Measurements from ENCODE around the gene GRK4. TPM values are rescaled to one million over a fixed set of nuclear protein-coding genes. Genes with fewer than 3 reads are reported as not detected.

Gene GRK4
- total and polyA plus RNA-seq, 2 donors (not counting 1 experiment from before 2014, with no cell fraction given): 0.73 to 2.3 TPM

GRCh38 chr4:3042226-3042625, 78.9 kb downstream of the GRK4 start:
- Histone ChIP-seq H3K27ac (ENCODE audit: low read length in 2 of 2) (peak overlapping the region; percentile 89 to 97), H3K36me3 (replicated peaks in 1 of 2; ENCODE audit: control extremely low read depth in 1 of 2, control insufficient read depth in 1 of 2, extremely low read depth in 1 of 2, insufficient read depth in 2 of 2, low read length in 1 of 2) (no peaks in the 10 kb centered on the region), H3K79me2 (ENCODE audit: control insufficient read depth, insufficient read depth, low read length) (peaks cover 13% of the 10 kb centered on the region), H4K20me1 (ENCODE audit: control insufficient read depth, insufficient read depth, low read length, poor library complexity, severe bottlenecking) (no peaks in the 10 kb centered on the region), H3K27me3 (replicated peaks in 1 of 4; ENCODE audit: control extremely low read depth in 1 of 4, control insufficient read depth in 3 of 4, insufficient read depth in 4 of 4, low read length in 3 of 4) (no peaks in the 10 kb centered on the region), H3K4me2 (replicated peaks; ENCODE audit: low read depth, low read length, poor library complexity, severe bottlenecking) (peak overlapping the region; percentile 96), H3K4me3 (ENCODE audit: control extremely low read depth in 1 of 5, extremely low read depth in 1 of 5, insufficient read depth in 1 of 5, low read depth in 2 of 5, low read length in 4 of 5) (peak overlapping the region; percentile 36 to 81 (median 77)), H3K4me1 (ENCODE audit: control insufficient read depth in 2 of 2, insufficient read depth in 2 of 2, low read length in 2 of 2) (peaks cover 58 to 97% of the 10 kb centered on the region in 2 donors), H3K9ac (ENCODE audit: low read length) (peak overlapping the region; percentile 81), H2AFZ (ENCODE audit: insufficient read depth, low read depth, low read length, poor library complexity, severe bottlenecking) (peak overlapping the region; percentile 74), H3K9me3 (ENCODE audit: control extremely low read depth in 1 of 3, control insufficient read depth in 2 of 3, insufficient read depth in 1 of 3, low read length in 2 of 3) (peaks cover 0 to 12% (median 5%) of the 10 kb centered on the region in 3 donors)
- ChIA-PET CTCF (interaction anchor here (1.3 to 1.8 kb wide), 3 partner anchors 64 to 107 kb away, joined by 4 to 9 read pairs (median 4); no protein-coding TSS in a partner anchor), POLR2A (interaction anchor here (0.5 to 0.6 kb wide), 2 partner anchors 32 to 201 kb away, joined by 3 to 4 read pairs; partner anchors contain the start of gene HTT)
- ATAC-seq (ENCODE audit: low read depth): no peak
- no peaks in the 10 kb centered on the region for H3K27me3 Mint-ChIP-seq
- peaks cover 73% of the 10 kb centered on the region for H3K4me1 Mint-ChIP-seq
- no peak for TF ChIP-seq EZH2 (IDR thresholded peaks at IDR 0.05; ENCODE audit: borderline replicate concordance, insufficient read depth, low read depth, low read length, poor library complexity, severe bottlenecking)
- TF ChIP-seq, protein P1, sequence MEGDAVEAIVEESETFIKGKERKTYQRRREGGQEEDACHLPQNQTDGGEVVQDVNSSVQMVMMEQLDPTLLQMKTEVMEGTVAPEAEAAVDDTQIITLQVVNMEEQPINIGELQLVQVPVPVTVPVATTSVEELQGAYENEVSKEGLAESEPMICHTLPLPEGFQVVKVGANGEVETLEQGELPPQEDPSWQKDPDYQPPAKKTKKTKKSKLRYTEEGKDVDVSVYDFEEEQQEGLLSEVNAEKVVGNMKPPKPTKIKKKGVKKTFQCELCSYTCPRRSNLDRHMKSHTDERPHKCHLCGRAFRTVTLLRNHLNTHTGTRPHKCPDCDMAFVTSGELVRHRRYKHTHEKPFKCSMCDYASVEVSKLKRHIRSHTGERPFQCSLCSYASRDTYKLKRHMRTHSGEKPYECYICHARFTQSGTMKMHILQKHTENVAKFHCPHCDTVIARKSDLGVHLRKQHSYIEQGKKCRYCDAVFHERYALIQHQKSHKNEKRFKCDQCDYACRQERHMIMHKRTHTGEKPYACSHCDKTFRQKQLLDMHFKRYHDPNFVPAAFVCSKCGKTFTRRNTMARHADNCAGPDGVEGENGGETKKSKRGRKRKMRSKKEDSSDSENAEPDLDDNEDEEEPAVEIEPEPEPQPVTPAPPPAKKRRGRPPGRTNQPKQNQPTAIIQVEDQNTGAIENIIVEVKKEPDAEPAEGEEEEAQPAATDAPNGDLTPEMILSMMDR (IDR thresholded peaks at IDR 0.05): no peak
- peak overlapping the region; percentile 95 for H3K4me3 Mint-ChIP-seq
- H3K27ac Mint-ChIP-seq: peak overlapping the region; percentile 98
- no peak for DNase-seq
- 30% methylated on average over 5 of the region's 10 CpGs for WGBS (ENCODE audit: insufficient coverage)
- no peaks in the 10 kb centered on the region for H3K9me3 Mint-ChIP-seq (ENCODE audit: insufficient read depth)
- intact Hi-C loops (cut with micrococcal nuclease): loop anchor here (10.0 kb wide), 3 partner anchors 197 to 443 kb away; partner anchors contain the start of gene ADD1

- intact Hi-C loops (cut with micrococcal nuclease): loop anchor here (10.0 kb wide), 3 partner anchors 199 to 441 kb away; partner anchors contain the start of gene ADD1
- H3K9ac ChIP-seq (ENCODE audit: low read length): no peak overlapping the region
- peaks cover 52 to 97% of the 10 kb centered on the region in 2 donors for H3K4me1 ChIP-seq (ENCODE audit: control insufficient read depth in 2 of 2, insufficient read depth in 2 of 2, low read length in 2 of 2)
- H3K4me3 ChIP-seq (ENCODE audit: control extremely low read depth in 1 of 5, extremely low read depth in 1 of 5, insufficient read depth in 1 of 5, low read depth in 2 of 5, low read length in 4 of 5): no peak overlapping the region
- ChIA-PET POLR2A (no interaction called here), CTCF (interaction anchor here (0.9 to 1.1 kb wide), 2 partner anchors 65 to 70 kb away, joined by 3 to 5 read pairs; no protein-coding TSS in a partner anchor)
- H2AFZ ChIP-seq (ENCODE audit: insufficient read depth, low read depth, low read length, poor library complexity, severe bottlenecking): no peak overlapping the region
- DNase-seq (no peak), ATAC-seq (ENCODE audit: low read depth) (no peak)
- 94% methylated on average over 6 of the region's 11 CpGs for WGBS (ENCODE audit: insufficient coverage)
- H4K20me1 ChIP-seq (ENCODE audit: control insufficient read depth, insufficient read depth, low read length, poor library complexity, severe bottlenecking): no peaks in the 10 kb centered on the region
- TF ChIP-seq EZH2 (IDR thresholded peaks at IDR 0.05; ENCODE audit: borderline replicate concordance, insufficient read depth, low read depth, low read length, poor library complexity, severe bottlenecking): no peak
- TF ChIP-seq, protein P1 (IDR thresholded peaks at IDR 0.05): no peak
- peaks cover 0 to 12% (median 5%) of the 10 kb centered on the region in 3 donors for H3K9me3 ChIP-seq (ENCODE audit: control extremely low read depth in 1 of 3, control insufficient read depth in 2 of 3, insufficient read depth in 1 of 3, low read length in 2 of 3)
- H3K27ac Mint-ChIP-seq: peak overlapping the region; percentile 72
- no peaks in the 10 kb centered on the region for H3K9me3 Mint-ChIP-seq (ENCODE audit: insufficient read depth)
- H3K27ac ChIP-seq (ENCODE audit: low read length in 2 of 2): peak overlapping the region in 1 of 2 donors; percentile 89
- no peaks in the 10 kb centered on the region for H3K36me3 ChIP-seq (replicated peaks in 1 of 2; ENCODE audit: control extremely low read depth in 1 of 2, control insufficient read depth in 1 of 2, extremely low read depth in 1 of 2, insufficient read depth in 2 of 2, low read length in 1 of 2)
- H3K79me2 ChIP-seq (ENCODE audit: control insufficient read depth, insufficient read depth, low read length): peaks cover 13% of the 10 kb centered on the region
- H3K4me2 ChIP-seq (replicated peaks; ENCODE audit: low read depth, low read length, poor library complexity, severe bottlenecking): peak overlapping the region; percentile 96
- H3K4me3 Mint-ChIP-seq: peak overlapping the region; percentile 39
- H3K27me3 Mint-ChIP-seq: no peaks in the 10 kb centered on the region
- H3K27me3 ChIP-seq (replicated peaks in 1 of 4; ENCODE audit: control extremely low read depth in 1 of 4, control insufficient read depth in 3 of 4, insufficient read depth in 4 of 4, low read length in 3 of 4): no peaks in the 10 kb centered on the region
- peaks cover 73% of the 10 kb centered on the region for H3K4me1 Mint-ChIP-seq
These were observed 80.1 kb downstream of the GRK4 start for GRCh38 chr4:3043282-3044020.
